Breast epithelium (tissue), 4 donors: ENCODE measurements around the gene DHX35. TPM values are rescaled to one million over a fixed set of nuclear protein-coding genes. Genes with fewer than 3 reads are reported as not detected.

Experiments used
- DNase-seq, 2 donors: peaks; one replicate each; pipeline ENCODE4 v3.0.0-alpha.2; 2019; ENCODE audit warnings: low spot score in 2 of 2
- H3K27ac ChIP-seq, 2 donors: fragments of 200-600 bp; sonication (generic) in 1 of 2; one replicate each; pipeline ENCODE4 v1.5.1; 2016 to 2019; ENCODE audit warnings: mild to moderate bottlenecking in 1 of 2
- H3K27me3 ChIP-seq, 2 donors: fragments of 200-600 bp; sonication (generic) in 1 of 2; one replicate each; pipeline versions ENCODE4 v1.5.1 to v1.6.0; 2017 to 2019; ENCODE audit warnings: control low read depth in 1 of 2, mild to moderate bottlenecking in 1 of 2
- H3K36me3 ChIP-seq: fragments of 200-600 bp; one replicate; pipeline ENCODE4 v1.5.1; 2019
- H3K4me1 ChIP-seq, 2 donors: fragments of 200-600 bp; sonication (generic); one replicate each; pipeline ENCODE4 v1.5.1; 2016 to 2019; ENCODE audit warnings: control low read depth in 1 of 2
- H3K4me3 ChIP-seq, 3 donors: fragments of 200-600 bp; sonication (generic); 1 replicate in 2 of 3; 2 replicates in 1 of 3; pipeline ENCODE4 v1.5.1; 2016 to 2019; ENCODE audit warnings: mild to moderate bottlenecking in 3 of 3, moderate library complexity in 2 of 3
- H3K9me3 ChIP-seq, 2 donors: fragments of 200-600 bp; sonication (generic) in 1 of 2; one replicate each; pipeline ENCODE4 v1.5.1; 2016 to 2019; ENCODE audit warnings: control low read depth in 1 of 2
- POLR2A ChIP-seq: fragments of 450-650 bp; IDR thresholded peaks from one replicate; pipeline ENCODE4 v1.6.1; 2016; ENCODE audit warnings: antibody characterized with exemption, mild to moderate bottlenecking, moderate library complexity
- POLR2AphosphoS5 ChIP-seq, 3 donors: sonication (generic); formaldehyde crosslinking; IDR thresholded peaks; one replicate each; pipeline ENCODE4 v1.6.1; 2017; ENCODE audit warnings: antibody characterized with exemption in 3 of 3
- intact Hi-C: fragments of 100-400 bp; cut with DNase I; formaldehyde crosslinking; loops from one replicate; pipeline ENCODE4 v1.15.1; 2023; ENCODE audit warnings: low total_unique reads
- total RNA-seq, 3 donors: library from RNA; depleted of rRNA; stranded (reverse); fragments of >200 nt; gene quantifications; one replicate each; pipeline ENCODE4 v1.1.0, GENCODE V29; 2016
- TF ChIP-seq, protein P1 (sequence below), 3 donors: fragments of 450-650 bp; IDR thresholded peaks; one replicate each; pipeline ENCODE4 v1.5.1; 2016 to 2017; ENCODE audit warnings: antibody characterized with exemption in 3 of 3, mild to moderate bottlenecking in 3 of 3, moderate library complexity in 3 of 3

Gene DHX35
- total RNA-seq, 3 donors from 2014 or later = 11.0 to 20.3 (median 20.1) TPM

GRCh38 chr20:38920411-38920810 is 41.7 kb upstream of the DHX35 start:
- no peaks in the 10 kb centered on the region for H3K4me1 ChIP-seq
- no peaks in the 10 kb centered on the region for H3K9me3 ChIP-seq
- H3K36me3 ChIP-seq = no peaks in the 10 kb centered on the region
- H3K27ac ChIP-seq = no peak overlapping the region
- intact Hi-C loops = no loop called here
- TF ChIP-seq, protein P1, sequence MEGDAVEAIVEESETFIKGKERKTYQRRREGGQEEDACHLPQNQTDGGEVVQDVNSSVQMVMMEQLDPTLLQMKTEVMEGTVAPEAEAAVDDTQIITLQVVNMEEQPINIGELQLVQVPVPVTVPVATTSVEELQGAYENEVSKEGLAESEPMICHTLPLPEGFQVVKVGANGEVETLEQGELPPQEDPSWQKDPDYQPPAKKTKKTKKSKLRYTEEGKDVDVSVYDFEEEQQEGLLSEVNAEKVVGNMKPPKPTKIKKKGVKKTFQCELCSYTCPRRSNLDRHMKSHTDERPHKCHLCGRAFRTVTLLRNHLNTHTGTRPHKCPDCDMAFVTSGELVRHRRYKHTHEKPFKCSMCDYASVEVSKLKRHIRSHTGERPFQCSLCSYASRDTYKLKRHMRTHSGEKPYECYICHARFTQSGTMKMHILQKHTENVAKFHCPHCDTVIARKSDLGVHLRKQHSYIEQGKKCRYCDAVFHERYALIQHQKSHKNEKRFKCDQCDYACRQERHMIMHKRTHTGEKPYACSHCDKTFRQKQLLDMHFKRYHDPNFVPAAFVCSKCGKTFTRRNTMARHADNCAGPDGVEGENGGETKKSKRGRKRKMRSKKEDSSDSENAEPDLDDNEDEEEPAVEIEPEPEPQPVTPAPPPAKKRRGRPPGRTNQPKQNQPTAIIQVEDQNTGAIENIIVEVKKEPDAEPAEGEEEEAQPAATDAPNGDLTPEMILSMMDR (IDR thresholded peaks at IDR 0.05) = no peak
- TF ChIP-seq POLR2A (no peak), POLR2AphosphoS5 (IDR thresholded peaks at IDR 0.05) (no peak)
- DNase-seq = no peak
- H3K4me3 ChIP-seq = no peak overlapping the region
- H3K27me3 ChIP-seq = peaks cover 0 to 3% of the 10 kb centered on the region in 2 donors

- Histone ChIP-seq H3K27me3 (peaks cover 0 to 3% of the 10 kb centered on the region in 2 donors), H3K4me1 (no peaks in the 10 kb centered on the region), H3K4me3 (no peak overlapping the region), H3K36me3 (no peaks in the 10 kb centered on the region), H3K27ac (no peak overlapping the region), H3K9me3 (no peaks in the 10 kb centered on the region)
- intact Hi-C loops = no loop called here
- DNase-seq = no peak
- TF ChIP-seq POLR2A (no peak), POLR2AphosphoS5 (IDR thresholded peaks at IDR 0.05) (no peak)
- TF ChIP-seq, protein P1 (IDR thresholded peaks at IDR 0.05) = no peak
Observed at GRCh38 chr20:38920851-38921250, 41.3 kb upstream of the DHX35 start.

GRCh38 chr20:38924718-38925117 is 37.4 kb upstream of the DHX35 start:
- intact Hi-C loops = no loop called here
- H3K4me3 ChIP-seq = no peak overlapping the region
- DNase-seq = no peak
- no peaks in the 10 kb centered on the region for H3K4me1 ChIP-seq
- H3K9me3 ChIP-seq = no peaks in the 10 kb centered on the region
- no peaks in the 10 kb centered on the region for H3K27me3 ChIP-seq
- H3K27ac ChIP-seq = no peak overlapping the region
- H3K36me3 ChIP-seq = no peaks in the 10 kb centered on the region
- no peak for TF ChIP-seq POLR2AphosphoS5 (IDR thresholded peaks at IDR 0.05)
- TF ChIP-seq POLR2A = no peak
- TF ChIP-seq, protein P1 (IDR thresholded peaks at IDR 0.05) = no peak

DNA sequence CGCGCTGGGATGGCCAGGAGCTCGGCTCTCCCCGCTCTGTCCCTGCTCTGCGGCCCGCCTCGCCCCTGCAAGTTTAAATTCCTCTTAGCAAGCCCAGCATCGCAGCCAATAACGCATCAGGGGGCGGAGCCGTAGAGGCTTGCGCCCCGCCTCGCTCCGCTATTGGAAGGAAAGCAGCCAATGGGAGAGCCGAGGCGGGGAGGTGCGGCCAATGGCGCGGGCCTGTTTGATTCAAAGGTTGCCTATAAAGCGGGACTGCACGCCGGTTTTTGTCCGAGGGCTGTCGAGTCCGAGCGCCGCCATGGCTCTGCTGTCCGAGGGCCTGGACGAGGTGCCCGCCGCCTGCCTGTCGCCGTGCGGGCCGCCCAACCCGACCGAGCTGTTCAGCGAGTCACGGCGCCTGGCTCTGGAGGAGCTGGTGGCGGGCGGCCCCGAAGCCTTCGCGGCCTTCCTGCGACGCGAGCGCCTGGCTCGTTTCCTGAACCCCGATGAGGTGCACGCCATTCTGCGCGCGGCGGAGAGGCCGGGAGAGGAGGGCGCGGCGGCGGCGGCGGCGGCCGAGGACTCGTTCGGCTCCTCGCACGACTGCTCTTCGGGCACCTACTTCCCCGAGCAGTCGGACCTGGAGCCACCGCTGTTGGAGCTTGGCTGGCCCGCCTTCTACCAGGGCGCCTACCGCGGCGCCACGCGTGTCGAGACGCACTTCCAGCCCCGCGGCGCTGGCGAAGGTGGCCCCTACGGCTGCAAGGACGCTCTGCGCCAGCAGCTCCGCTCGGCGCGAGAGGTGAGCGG is 35.8 kb upstream of the DHX35 start, which contains the start of gene FAM83D:
TSS of gene FAM83D (plus strand) at position 276 of the 792 bp plus-strand sequence. CDS start at position 302, 26 bp downstream.
- Histone ChIP-seq H3K4me3 (peak within 1 kb of the TSS; percentile 53 to 75 (median 55)), H3K36me3 (no peaks in the 10 kb centered on the region), H3K4me1 (no peaks in the 10 kb centered on the region), H3K9me3 (no peaks in the 10 kb centered on the region), H3K27ac (no peak within 1 kb of the TSS), H3K27me3 (no peaks in the 10 kb centered on the region)
- TF ChIP-seq, protein P1 (IDR thresholded peaks at IDR 0.05) = peak in 2 of 3 donors; percentile 59 to 72
- TF ChIP-seq POLR2A = no peak
- TF ChIP-seq POLR2AphosphoS5 (IDR thresholded peaks at IDR 0.05) = peak in 1 of 3 donors; percentile 12
- DNase-seq = peak; percentile 85 to 91
- intact Hi-C loops = no loop called here

DNA sequence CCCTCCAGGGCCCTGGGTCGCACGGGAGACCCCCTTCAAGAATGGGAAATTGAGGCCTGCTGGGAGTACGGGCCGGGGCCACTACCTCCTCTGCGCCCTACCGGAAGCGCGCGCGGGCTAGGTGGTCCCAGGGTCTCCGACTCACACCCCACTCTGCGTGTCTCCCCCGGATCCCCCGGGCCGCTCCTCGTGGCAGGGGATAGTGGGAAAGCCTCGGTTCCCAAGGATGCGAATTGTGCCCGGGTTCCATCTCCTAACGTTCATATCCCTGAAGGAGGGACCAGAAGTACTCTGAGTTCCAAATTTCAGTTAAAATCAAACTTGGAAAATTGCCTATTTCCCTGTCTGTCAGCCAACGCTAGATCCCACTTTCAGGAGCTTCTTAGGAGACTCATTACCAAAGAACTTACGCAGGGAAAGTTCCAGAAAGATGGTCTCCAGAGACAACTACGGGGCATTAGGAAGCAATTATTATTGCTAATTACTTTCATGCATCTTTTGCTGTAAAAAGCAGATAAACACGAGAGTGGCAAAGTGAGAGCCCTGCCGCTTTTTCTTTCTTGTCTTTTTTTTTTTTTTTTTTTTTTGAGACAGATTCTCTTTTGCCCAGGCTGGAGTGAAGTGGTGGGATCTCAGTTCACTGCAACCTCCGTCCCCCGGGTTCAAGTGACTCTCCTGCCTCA is 35.1 kb upstream of the DHX35 start:
- no peak overlapping the region for H3K27ac ChIP-seq
- no peak for DNase-seq
- peak overlapping the region; percentile 53 to 75 (median 55) for H3K4me3 ChIP-seq
- intact Hi-C loops = no loop called here
- H3K36me3 ChIP-seq = no peaks in the 10 kb centered on the region
- no peaks in the 10 kb centered on the region for H3K4me1 ChIP-seq
- TF ChIP-seq POLR2AphosphoS5 (IDR thresholded peaks at IDR 0.05) (no peak), POLR2A (no peak)
- TF ChIP-seq, protein P1 (IDR thresholded peaks at IDR 0.05) = no peak
- H3K9me3 ChIP-seq = no peaks in the 10 kb centered on the region
- H3K27me3 ChIP-seq = no peaks in the 10 kb centered on the region
